ENCODE data around the gene UQCC5. TPM values are rescaled to one million over a fixed set of nuclear protein-coding genes. Genes with fewer than 3 reads are reported as not detected.

The UQCC5 gene
- total RNA-seq, 1 experiment from 2014 or later, result 45.8 TPM

- H3K27ac ChIP-seq (ENCODE audit: insufficient read length, low read depth, low read length), result no peak overlapping the region
- no peak overlapping the region for H2BK5ac ChIP-seq (ENCODE audit: insufficient read length, low read length)
- no peaks in the 10 kb centered on the region for H4K20me1 ChIP-seq (ENCODE audit: control insufficient read depth, insufficient read depth, insufficient read length)
- no peaks in the 10 kb centered on the region for H3K36me3 Mint-ChIP-seq (ENCODE audit: insufficient read depth in 1 of 3, low read depth in 3 of 3)
- H2AK5ac ChIP-seq (ENCODE audit: insufficient read length, low read length), result no peak overlapping the region
- no peak overlapping the region for H2BK20ac ChIP-seq (ENCODE audit: low read depth, low read length, poor library complexity, severe bottlenecking)
- DNase-seq, result no peak
- H3K4me3 Mint-ChIP-seq, result no peak overlapping the region
- H3K18ac ChIP-seq (ENCODE audit: insufficient read length, low read depth, low read length), result no peak overlapping the region
- H4K91ac ChIP-seq (ENCODE audit: insufficient read length, low read depth, low read length), result no peak overlapping the region
- H2AFZ ChIP-seq (ENCODE audit: low read length), result no peak overlapping the region
- H3K4ac ChIP-seq (ENCODE audit: low read depth, low read length), result no peak overlapping the region
- TF ChIP-seq CTCF (conservative IDR thresholded peaks at IDR 0.05), result no peak
- peaks cover 10 to 15% of the 10 kb centered on the region in 2 experiments for H3K4me1 Mint-ChIP-seq
- no peak overlapping the region for H3T11ph ChIP-seq (ENCODE audit: low read length)
- H3K79me2 ChIP-seq (ENCODE audit: insufficient read depth, low read length), result no peaks in the 10 kb centered on the region
- H3K56ac ChIP-seq (ENCODE audit: insufficient read length, low read depth, low read length), result no peak overlapping the region
- H4K5ac ChIP-seq (ENCODE audit: insufficient read length, low read depth, low read length), result no peak overlapping the region
- H3K4me1 ChIP-seq (ENCODE audit: insufficient read depth, low read length), result no peaks in the 10 kb centered on the region; the same call in 1 of the 2 replicates
- no peaks in the 10 kb centered on the region for H3K27me3 ChIP-seq (ENCODE audit: insufficient read depth, low read length)
- no peak overlapping the region for H3K23ac ChIP-seq (ENCODE audit: insufficient read length, low read depth, low read length)
- no peaks in the 10 kb centered on the region; the same call in 1 of the 2 replicates for H3K27me3 Mint-ChIP-seq (ENCODE audit: low read depth)
- H3K9me3 Mint-ChIP-seq, result no peaks in the 10 kb centered on the region
- H2BK15ac ChIP-seq (ENCODE audit: low read depth, low read length), result no peak overlapping the region
- H3K14ac ChIP-seq (ENCODE audit: insufficient read depth, low read length), result no peak overlapping the region
- H3K9ac ChIP-seq (ENCODE audit: extremely low read depth, insufficient read length, low read length), result no peak overlapping the region
- WGBS (ENCODE audit: extremely low coverage, insufficient read length, low lambda C conversion rate), result no CpG with 5 or more reads among the region's 11 CpGs
- no peaks in the 10 kb centered on the region for H3K9me3 ChIP-seq (ENCODE audit: control insufficient read depth, low read depth, low read length)
- H3K27ac Mint-ChIP-seq, result no peak overlapping the region
- H3K79me1 ChIP-seq (ENCODE audit: insufficient read depth, low read depth, low read length, poor library complexity, severe bottlenecking), result no peaks in the 10 kb centered on the region
- H2BK12ac ChIP-seq (ENCODE audit: insufficient read length, low read depth, low read length), result no peak overlapping the region
- no peak overlapping the region for H3K4me2 ChIP-seq (ENCODE audit: insufficient read depth, insufficient read length, low read length)
- H3K23me2 ChIP-seq (ENCODE audit: insufficient read length, low read depth, low read length, poor library complexity, severe bottlenecking), result no peaks in the 10 kb centered on the region
- H2BK120ac ChIP-seq (ENCODE audit: low read depth, low read length, poor library complexity, severe bottlenecking), result no peak overlapping the region
- H4K8ac ChIP-seq (replicated peaks; ENCODE audit: insufficient read length, low read depth, low read length), result no peak overlapping the region
Measured at GRCh38 chr3:52501046-52501445, 35.4 kb upstream of the UQCC5 start.

All from H9 (cell line).